GM19035 (cell line): ENCODE measurements around the gene MUC4.

Source experiments
- ATAC-seq: cut with Tn5 transposase; IDR thresholded peaks from one replicate; pipeline ENCODE4 v1.9.1; 2021; ENCODE audit not compliant: unreplicated experiment

Gene MUC4

GRCh38 chr3:195701042-195701915 lies 110.5 kb downstream of the MUC4 start:
- no peak for ATAC-seq

- no peak for ATAC-seq
These were observed 111.4 kb downstream of the MUC4 start for GRCh38 chr3:195700319-195700718.

- ATAC-seq, result no peak
These were observed 111.9 kb downstream of the MUC4 start for GRCh38 chr3:195699860-195700259.

- ATAC-seq, result no peak
These were observed 112.3 kb downstream of the MUC4 start for GRCh38 chr3:195699388-195699771.

- ATAC-seq, result no peak
These were observed 112.9 kb downstream of the MUC4 start for GRCh38 chr3:195698647-195699387.

GRCh38 chr3:195698325-195698646 lies 113.4 kb downstream of the MUC4 start:
- no peak for ATAC-seq

- no peak for ATAC-seq
These were observed 114.0 kb downstream of the MUC4 start for GRCh38 chr3:195697582-195698324.
